Left lung (tissue), 10 donors: ENCODE measurements around the gene DCAF8. TPM values are rescaled to one million over a fixed set of nuclear protein-coding genes. Genes with fewer than 3 reads are reported as not detected.

Experiments
- ATAC-seq: fragments of 200-7000 bp; cut with Tn5 transposase; one replicate; pipeline ENCODE4 v1.9.1; 2020; ENCODE audit warnings: moderate library complexity
- DNase-seq, 4 donors: peaks; one replicate each; pipeline ENCODE4 v3.0.0-alpha.2; 2013 to 2020
- H3K27ac ChIP-seq, 2 donors: fragments of 200-600 bp; sonication (generic) in 1 of 2; one replicate each; pipeline versions ENCODE4 v1.5.0 to v1.8.0; 2020 to 2021
- H3K27me3 ChIP-seq, 2 donors: fragments of 200-600 bp; sonication (generic) in 1 of 2; one replicate each; pipeline versions ENCODE4 v1.5.0 to v1.8.0; 2020 to 2021
- H3K36me3 ChIP-seq, 2 donors: fragments of 200-600 bp; sonication (generic) in 1 of 2; one replicate each; pipeline versions ENCODE4 v1.5.0 to v1.8.0; 2020 to 2021
- H3K4me1 ChIP-seq, 2 donors: fragments of 200-600 bp; one replicate each; pipeline ENCODE4 v1.8.0; 2021
- H3K4me3 ChIP-seq, 2 donors: fragments of 200-600 bp; sonication (generic) in 1 of 2; one replicate each; pipeline versions ENCODE4 v1.5.0 to v1.8.0; 2020 to 2021; ENCODE audit warnings: mild to moderate bottlenecking in 1 of 2
- H3K9me3 ChIP-seq, 2 donors: fragments of 200-600 bp; sonication (generic) in 1 of 2; one replicate each; pipeline versions ENCODE4 v1.5.0 to v1.8.0; 2020 to 2021
- intact Hi-C, 2 donors: fragments of 100-400 bp; cut with DNase I; formaldehyde crosslinking; loops; one replicate each; pipeline versions ENCODE4 v1.11.2 to v1.14.2; 2022
- polyA plus RNA-seq, 6 donors: library from polyadenylated mRNA; unstranded; fragments of 120-200 nt; gene quantifications; one replicate each; pipeline ENCODE4 v1.2.1, GENCODE V29; 2013; ENCODE audit not compliant: insufficient read length in 6 of 6
- total RNA-seq, 2 donors: library from RNA; stranded (reverse); fragmentation: NEBNext Ultra II Directional; extraction: Animal tissue kit (Norgen Biotek cat#: 25700); gene quantifications; one replicate each; pipeline ENCODE4 v1.2.1, GENCODE V29; 2021
- TF ChIP-seq, protein P1 (sequence below), 2 donors: fragments of 200-600 bp; sonication (generic) in 1 of 2; IDR thresholded peaks; one replicate each; pipeline versions ENCODE4 v1.5.0 to v1.8.0; 2021; ENCODE audit warnings: antibody characterized with exemption in 2 of 2
- donor health status: DM: no; HTN: yes; CAD: no.
- donor health status: DM: no; HTN: no; CAD: no.

Gene DCAF8
- total and polyA plus RNA-seq, 8 donors: 93.9 to 235 (median 200) TPM

DNA sequence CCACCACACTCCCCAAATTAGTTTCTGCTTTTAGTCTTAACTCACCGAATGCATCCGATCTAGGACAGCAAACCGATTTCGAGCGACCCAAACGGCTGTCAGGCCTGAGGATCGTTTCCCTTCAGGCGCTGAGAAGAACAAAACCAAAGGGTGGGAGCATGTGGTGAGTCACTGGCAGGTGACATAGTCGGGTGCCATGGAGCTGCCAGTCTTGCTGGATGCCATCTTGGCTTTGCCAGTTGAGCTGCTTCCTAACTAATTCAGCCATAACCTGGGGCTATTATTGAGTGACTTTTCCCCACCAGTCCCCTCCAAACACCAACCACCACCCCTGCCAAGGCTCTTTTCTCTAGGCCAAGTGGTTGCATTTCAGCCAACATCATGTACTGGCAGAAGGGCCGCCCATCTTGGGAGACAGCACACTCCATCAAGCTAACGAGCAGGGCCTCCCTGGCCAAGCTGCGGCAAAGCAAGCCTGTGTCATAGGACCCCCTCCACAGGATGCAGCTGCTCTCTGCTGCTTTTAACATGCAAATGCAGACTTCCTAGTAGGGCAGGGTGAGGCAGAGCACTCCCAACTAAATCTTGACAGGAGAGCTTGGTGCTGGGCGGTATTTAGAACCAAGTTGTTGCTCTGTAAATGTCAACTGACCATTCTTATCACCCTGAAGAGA, 44.9 kb upstream of the DCAF8 start:
- H3K4me1 ChIP-seq: no peaks in the 10 kb centered on the region
- DNase-seq (no peak), ATAC-seq (no peak)
- no peaks in the 10 kb centered on the region for H3K9me3 ChIP-seq
- TF ChIP-seq, protein P1, sequence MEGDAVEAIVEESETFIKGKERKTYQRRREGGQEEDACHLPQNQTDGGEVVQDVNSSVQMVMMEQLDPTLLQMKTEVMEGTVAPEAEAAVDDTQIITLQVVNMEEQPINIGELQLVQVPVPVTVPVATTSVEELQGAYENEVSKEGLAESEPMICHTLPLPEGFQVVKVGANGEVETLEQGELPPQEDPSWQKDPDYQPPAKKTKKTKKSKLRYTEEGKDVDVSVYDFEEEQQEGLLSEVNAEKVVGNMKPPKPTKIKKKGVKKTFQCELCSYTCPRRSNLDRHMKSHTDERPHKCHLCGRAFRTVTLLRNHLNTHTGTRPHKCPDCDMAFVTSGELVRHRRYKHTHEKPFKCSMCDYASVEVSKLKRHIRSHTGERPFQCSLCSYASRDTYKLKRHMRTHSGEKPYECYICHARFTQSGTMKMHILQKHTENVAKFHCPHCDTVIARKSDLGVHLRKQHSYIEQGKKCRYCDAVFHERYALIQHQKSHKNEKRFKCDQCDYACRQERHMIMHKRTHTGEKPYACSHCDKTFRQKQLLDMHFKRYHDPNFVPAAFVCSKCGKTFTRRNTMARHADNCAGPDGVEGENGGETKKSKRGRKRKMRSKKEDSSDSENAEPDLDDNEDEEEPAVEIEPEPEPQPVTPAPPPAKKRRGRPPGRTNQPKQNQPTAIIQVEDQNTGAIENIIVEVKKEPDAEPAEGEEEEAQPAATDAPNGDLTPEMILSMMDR (IDR thresholded peaks at IDR 0.05): no peak
- H3K27ac ChIP-seq: no peak overlapping the region
- no peak overlapping the region for H3K4me3 ChIP-seq
- intact Hi-C loops: no loop called here
- no peaks in the 10 kb centered on the region for H3K27me3 ChIP-seq
- peaks cover 8 to 100% of the 10 kb centered on the region in 2 donors for H3K36me3 ChIP-seq

GRCh38 chr1:160300173-160300572, 37.8 kb upstream of the DCAF8 start:
- TF ChIP-seq, protein P1 (IDR thresholded peaks at IDR 0.05): no peak
- Histone ChIP-seq H3K36me3 (peaks cover 0 to 100% of the 10 kb centered on the region in 2 donors), H3K27ac (no peak overlapping the region), H3K9me3 (no peaks in the 10 kb centered on the region), H3K27me3 (no peaks in the 10 kb centered on the region), H3K4me1 (no peaks in the 10 kb centered on the region), H3K4me3 (no peak overlapping the region)
- DNase-seq (no peak), ATAC-seq (no peak)
- intact Hi-C loops: no loop called here

GRCh38 chr1:160296036-160296435, 33.7 kb upstream of the DCAF8 start:
- no peaks in the 10 kb centered on the region for H3K27me3 ChIP-seq
- intact Hi-C loops: no loop called here
- TF ChIP-seq, protein P1 (IDR thresholded peaks at IDR 0.05): no peak
- ATAC-seq: no peak
- no peak for DNase-seq
- peaks cover 4 to 100% of the 10 kb centered on the region in 2 donors for H3K36me3 ChIP-seq
- no peak overlapping the region for H3K4me3 ChIP-seq
- no peak overlapping the region for H3K27ac ChIP-seq
- H3K4me1 ChIP-seq: no peaks in the 10 kb centered on the region
- no peaks in the 10 kb centered on the region for H3K9me3 ChIP-seq

- Histone ChIP-seq H3K4me3 (no peak overlapping the region), H3K36me3 (peaks cover 4 to 100% of the 10 kb centered on the region in 2 donors), H3K4me1 (no peaks in the 10 kb centered on the region), H3K27ac (no peak overlapping the region), H3K27me3 (no peaks in the 10 kb centered on the region), H3K9me3 (no peaks in the 10 kb centered on the region)
- TF ChIP-seq, protein P1 (IDR thresholded peaks at IDR 0.05): no peak
- ATAC-seq (no peak), DNase-seq (no peak)
- intact Hi-C loops: loop anchor here in 1 of 2 donors (5.0 kb wide), 2 partner anchors 101 to 191 kb away; partner anchors contain the start of gene CASQ1
Measured at GRCh38 chr1:160293020-160293968, 30.9 kb upstream of the DCAF8 start.
